ENCODE measurements around the gene UBALD1.

UBALD1 gene

GRCh38 chr16:4614571-4615383 lies at the start of gene UBALD1:
Gene UBALD1 (minus strand): TSS chr16:4614888. CDS start chr16:4614797, 91 bp downstream.
- peak; percentile 78 for DNase-seq (ENCODE audit: low read depth)

GRCh38 chr16:4663777-4664465 lies 49.2 kb upstream of the UBALD1 start:
- DNase-seq (ENCODE audit: low read depth): no peak

- DNase-seq (ENCODE audit: low read depth): no peak
Measured at GRCh38 chr16:4663465-4663776, 48.7 kb upstream of the UBALD1 start.

GRCh38 chr16:4661661-4662060 lies 47.0 kb upstream of the UBALD1 start:
- DNase-seq (ENCODE audit: low read depth): no peak

GRCh38 chr16:4660454-4661007 lies 45.8 kb upstream of the UBALD1 start:
- DNase-seq (ENCODE audit: low read depth): peak; percentile 40

- no peak for DNase-seq (ENCODE audit: low read depth)
Measured at GRCh38 chr16:4659363-4660353, 45.0 kb upstream of the UBALD1 start.

GRCh38 chr16:4656695-4657686 lies 42.3 kb upstream of the UBALD1 start:
- no peak for DNase-seq (ENCODE audit: low read depth)

GRCh38 chr16:4656221-4656620 lies 41.5 kb upstream of the UBALD1 start:
- no peak for DNase-seq (ENCODE audit: low read depth)

GRCh38 chr16:4655801-4656200 lies 41.1 kb upstream of the UBALD1 start:
- no peak for DNase-seq (ENCODE audit: low read depth)

- DNase-seq (ENCODE audit: low read depth): no peak
Measured at GRCh38 chr16:4654964-4655590, 40.4 kb upstream of the UBALD1 start.

- no peak for DNase-seq (ENCODE audit: low read depth)
Measured at GRCh38 chr16:4654011-4654963, 39.6 kb upstream of the UBALD1 start.

- no peak for DNase-seq (ENCODE audit: low read depth)
Measured at GRCh38 chr16:4652561-4652960, 37.9 kb upstream of the UBALD1 start.

GRCh38 chr16:4651827-4652226 lies 37.1 kb upstream of the UBALD1 start:
- DNase-seq (ENCODE audit: low read depth): no peak

- DNase-seq (ENCODE audit: low read depth): peak; percentile 13
Measured at GRCh38 chr16:4650443-4651074, 35.9 kb upstream of the UBALD1 start.

- no peak for DNase-seq (ENCODE audit: low read depth)
Measured at GRCh38 chr16:4649744-4650442, 35.2 kb upstream of the UBALD1 start.

- DNase-seq (ENCODE audit: low read depth): no peak
Measured at GRCh38 chr16:4648917-4649316, 34.2 kb upstream of the UBALD1 start.

- DNase-seq (ENCODE audit: low read depth): no peak
Measured at GRCh38 chr16:4647644-4647980, 32.9 kb upstream of the UBALD1 start.

All from stromal cell of bone marrow (primary cell).